ENCODE measurements around the gene XPO6. TPM values are rescaled to one million over a fixed set of nuclear protein-coding genes. Genes with fewer than 3 reads are reported as not detected.

XPO6 gene
- total RNA-seq, 2 donors from 2014 or later: 34.6 to 46.4 TPM

- intact Hi-C loops (cut with DNase I): no loop called here
- DNase-seq: no peak
- no peak for ATAC-seq
Measured at GRCh38 chr16:28165598-28165997, 46.2 kb downstream of the XPO6 start.

GRCh38 chr16:28164140-28164539, 47.6 kb downstream of the XPO6 start:
- intact Hi-C loops (cut with DNase I): no loop called here
- DNase-seq (no peak), ATAC-seq (peak; percentile 58 to 67)

- no peak for ATAC-seq
Measured at GRCh38 chr16:28163699-28164098, 48.1 kb downstream of the XPO6 start.

GRCh38 chr16:28162326-28162877, 49.4 kb downstream of the XPO6 start:
- no peak for ATAC-seq
- intact Hi-C loops (cut with DNase I): no loop called here

More at GRCh38 chr16:28163699-28164098, 48.1 kb downstream of the XPO6 start:
- DNase-seq: no peak
- intact Hi-C loops (cut with DNase I): no loop called here

GRCh38 chr16:28161626-28162025, 50.1 kb downstream of the XPO6 start:
- ATAC-seq (no peak), DNase-seq (no peak)
- intact Hi-C loops (cut with DNase I): no loop called here

More at GRCh38 chr16:28162326-28162877, 49.4 kb downstream of the XPO6 start:
- DNase-seq: no peak

- intact Hi-C loops (cut with DNase I): no loop called here
- DNase-seq: no peak
- ATAC-seq: peak; percentile 83 to 84
Measured at GRCh38 chr16:28158136-28158535, 53.6 kb downstream of the XPO6 start.

GRCh38 chr16:28156056-28156680, 55.6 kb downstream of the XPO6 start:
- no peak for ATAC-seq
- intact Hi-C loops (cut with DNase I): no loop called here
- DNase-seq: no peak

- DNase-seq: no peak
- ATAC-seq: no peak
- intact Hi-C loops (cut with DNase I): no loop called here
Measured at GRCh38 chr16:28155293-28155692, 56.5 kb downstream of the XPO6 start.

- DNase-seq (no peak), ATAC-seq (no peak)
- intact Hi-C loops (cut with DNase I): no loop called here
Measured at GRCh38 chr16:28151180-28151579, 60.6 kb downstream of the XPO6 start.

- intact Hi-C loops (cut with DNase I): no loop called here
- ATAC-seq (no peak), DNase-seq (no peak)
Measured at GRCh38 chr16:28149011-28149888, 62.5 kb downstream of the XPO6 start.

GRCh38 chr16:28146536-28146935, 65.2 kb downstream of the XPO6 start:
- intact Hi-C loops (cut with DNase I): no loop called here
- ATAC-seq (no peak), DNase-seq (no peak)

- no peak for ATAC-seq
Measured at GRCh38 chr16:28145796-28146195, 66.0 kb downstream of the XPO6 start.

GRCh38 chr16:28140788-28141618, 70.8 kb downstream of the XPO6 start:
- DNase-seq: no peak
- ATAC-seq: peak; percentile 51 to 65
- intact Hi-C loops (cut with DNase I): no loop called here

More at GRCh38 chr16:28145796-28146195, 66.0 kb downstream of the XPO6 start:
- intact Hi-C loops (cut with DNase I): no loop called here
- DNase-seq: no peak

GRCh38 chr16:28139530-28139929, 72.2 kb downstream of the XPO6 start:
- DNase-seq (no peak), ATAC-seq (no peak)
- intact Hi-C loops (cut with DNase I): no loop called here

GRCh38 chr16:28136751-28137434, 74.9 kb downstream of the XPO6 start:
- DNase-seq (no peak), ATAC-seq (peak in 1 of 2 donors; percentile 44)
- intact Hi-C loops (cut with DNase I): no loop called here

GRCh38 chr16:28133666-28134065, 78.1 kb downstream of the XPO6 start:
- intact Hi-C loops (cut with DNase I): no loop called here
- DNase-seq (no peak), ATAC-seq (no peak)

GRCh38 chr16:28131743-28132393, 79.9 kb downstream of the XPO6 start:
- ATAC-seq: peak in 1 of 2 donors; percentile 57
- intact Hi-C loops (cut with DNase I): no loop called here
- no peak for DNase-seq

- intact Hi-C loops (cut with DNase I): no loop called here
- ATAC-seq (peak; percentile 28 to 36), DNase-seq (no peak)
Measured at GRCh38 chr16:28131181-28131580, 80.6 kb downstream of the XPO6 start.

All from left cardiac atrium (tissue), 4 donors.